Measurements from ENCODE around the gene RHO.
"Not testable (repeated sequence)": the region's sequence is repeated elsewhere in the genome, so short reads cannot be mapped to it uniquely, and the experiment has no call there.

The RHO gene

GRCh38 chr3:129499604-129500333, 28.7 kb upstream of the RHO start:
- DNase-seq (ENCODE audit: low read depth) = not testable (repeated sequence)

- no peak for DNase-seq (ENCODE audit: low read depth)
Observed at GRCh38 chr3:129500334-129500658, 28.1 kb upstream of the RHO start.

GRCh38 chr3:129501630-129502029, 26.8 kb upstream of the RHO start:
- no peak for DNase-seq (ENCODE audit: low read depth)

- no peak for DNase-seq (ENCODE audit: low read depth)
Observed at GRCh38 chr3:129502641-129503408, 25.6 kb upstream of the RHO start.

- DNase-seq (ENCODE audit: low read depth) = no peak
Observed at GRCh38 chr3:129503471-129504291, 24.8 kb upstream of the RHO start.

GRCh38 chr3:129504471-129505100, 23.9 kb upstream of the RHO start:
- no peak for DNase-seq (ENCODE audit: low read depth)

GRCh38 chr3:129505341-129505740, 23.1 kb upstream of the RHO start:
- DNase-seq (ENCODE audit: low read depth) = no peak

GRCh38 chr3:129506231-129506742, 22.2 kb upstream of the RHO start:
- no peak for DNase-seq (ENCODE audit: low read depth)

- no peak for DNase-seq (ENCODE audit: low read depth)
Observed at GRCh38 chr3:129507181-129507831, 21.1 kb upstream of the RHO start.

GRCh38 chr3:129512595-129512994, 15.8 kb upstream of the RHO start:
- no peak for DNase-seq (ENCODE audit: low read depth)

GRCh38 chr3:129513705-129514104, 14.7 kb upstream of the RHO start:
- DNase-seq (ENCODE audit: low read depth) = no peak

GRCh38 chr3:129514110-129514509, 14.3 kb upstream of the RHO start:
- no peak for DNase-seq (ENCODE audit: low read depth)

GRCh38 chr3:129514563-129514962, 13.9 kb upstream of the RHO start:
- no peak for DNase-seq (ENCODE audit: low read depth)

- DNase-seq (ENCODE audit: low read depth) = not testable (repeated sequence)
Observed at GRCh38 chr3:129515108-129515820, 13.2 kb upstream of the RHO start.

GRCh38 chr3:129515821-129516432, 12.5 kb upstream of the RHO start:
- not testable (repeated sequence) for DNase-seq (ENCODE audit: low read depth)

- no peak for DNase-seq (ENCODE audit: low read depth)
Observed at GRCh38 chr3:129517516-129517915, 10.9 kb upstream of the RHO start.

- DNase-seq (ENCODE audit: low read depth) = no peak
Observed at GRCh38 chr3:129518038-129518561, 10.3 kb upstream of the RHO start.

- DNase-seq (ENCODE audit: low read depth) = no peak
Observed at GRCh38 chr3:129518581-129518980, 9.9 kb upstream of the RHO start.

GRCh38 chr3:129519449-129519848, 9.0 kb upstream of the RHO start:
- no peak for DNase-seq (ENCODE audit: low read depth)
